ENCODE data around the gene CDC16. TPM values are rescaled to one million over a fixed set of nuclear protein-coding genes. Genes with fewer than 3 reads are reported as not detected.

The CDC16 gene
- total and polyA plus RNA-seq, 2 donors from 2014 or later, result 49.3 to 57.7 TPM

GRCh38 chr13:114281351-114282040 lies 46.8 kb downstream of the CDC16 start, which contains the start of gene UPF3A:
UPF3A (plus strand) TSS chr13:114281601; CDS start chr13:114281640, 39 bp downstream.
- Histone ChIP-seq H3K9me3 (ENCODE audit: control insufficient read depth in 2 of 3, insufficient read depth in 1 of 3, low read length in 3 of 3) (no peaks in the 10 kb centered on the region), H3K4me3 (ENCODE audit: low read length in 3 of 3) (peak within 1 kb of the TSS; percentile 83 to 90 (median 88)), H3K27ac (ENCODE audit: low read depth in 2 of 2, low read length in 2 of 2) (peak within 1 kb of the TSS; percentile 96 to 98), H3K27me3 (ENCODE audit: control insufficient read depth, insufficient read depth, low read length) (no peaks in the 10 kb centered on the region), H3K36me3 (ENCODE audit: control insufficient read depth in 2 of 3, insufficient read depth in 3 of 3, low read length in 3 of 3) (peaks cover 0 to 3% (median 0%) of the 10 kb centered on the region in 3 donors), H3K4me1 (ENCODE audit: control insufficient read depth in 2 of 3, insufficient read depth in 2 of 3, low read depth in 1 of 3, low read length in 3 of 3) (peaks cover 2 to 17% (median 2%) of the 10 kb centered on the region in 3 donors), H3K9ac (ENCODE audit: low read length in 3 of 3) (peak within 1 kb of the TSS; percentile 68 to 82 (median 75))
- no peak for TF ChIP-seq CTCF (IDR thresholded peaks at IDR 0.05; ENCODE audit: borderline replicate concordance, extremely low read depth, insufficient read depth)
- DNase-seq (peak; percentile 96 to 98 (median 97)), FAIRE-seq (no peak)
- intact Hi-C loops (cut with DNase I), result no loop called here

GRCh38 chr13:114282041-114282670 lies 47.5 kb downstream of the CDC16 start:
- peak; percentile 34 to 89 (median 84) for DNase-seq
- H3K9ac ChIP-seq (ENCODE audit: low read length in 3 of 3), result peak overlapping the region; percentile 68 to 82 (median 70)
- FAIRE-seq, result no peak

GRCh38 chr13:114283576-114283975 lies 48.9 kb downstream of the CDC16 start:
- intact Hi-C loops (cut with DNase I), result no loop called here
- Histone ChIP-seq H3K27ac (ENCODE audit: low read depth in 2 of 2, low read length in 2 of 2) (no peak overlapping the region), H3K4me3 (ENCODE audit: low read length in 3 of 3) (peak overlapping the region in 1 of 3 donors; percentile 19), H3K36me3 (ENCODE audit: control insufficient read depth in 2 of 3, insufficient read depth in 3 of 3, low read length in 3 of 3) (peaks cover 4 to 16% (median 8%) of the 10 kb centered on the region in 3 donors), H3K27me3 (ENCODE audit: control insufficient read depth, insufficient read depth, low read length) (no peaks in the 10 kb centered on the region), H3K4me1 (ENCODE audit: control insufficient read depth in 2 of 3, insufficient read depth in 2 of 3, low read depth in 1 of 3, low read length in 3 of 3) (peaks cover 2 to 17% (median 2%) of the 10 kb centered on the region in 3 donors), H3K9me3 (ENCODE audit: control insufficient read depth in 2 of 3, insufficient read depth in 1 of 3, low read length in 3 of 3) (no peaks in the 10 kb centered on the region), H3K9ac (ENCODE audit: low read length in 3 of 3) (no peak overlapping the region)
- TF ChIP-seq CTCF (IDR thresholded peaks at IDR 0.05; ENCODE audit: borderline replicate concordance, extremely low read depth, insufficient read depth), result no peak
- DNase-seq (no peak), FAIRE-seq (no peak)

More at GRCh38 chr13:114282041-114282670, 47.5 kb downstream of the CDC16 start:
- H3K27me3 ChIP-seq (ENCODE audit: control insufficient read depth, insufficient read depth, low read length), result no peaks in the 10 kb centered on the region
- peaks cover 2 to 17% (median 2%) of the 10 kb centered on the region in 3 donors for H3K4me1 ChIP-seq (ENCODE audit: control insufficient read depth in 2 of 3, insufficient read depth in 2 of 3, low read depth in 1 of 3, low read length in 3 of 3)
- no peak for TF ChIP-seq CTCF (IDR thresholded peaks at IDR 0.05; ENCODE audit: borderline replicate concordance, extremely low read depth, insufficient read depth)
- peak overlapping the region; percentile 83 to 90 (median 88) for H3K4me3 ChIP-seq (ENCODE audit: low read length in 3 of 3)
- intact Hi-C loops (cut with DNase I), result no loop called here
- no peaks in the 10 kb centered on the region for H3K9me3 ChIP-seq (ENCODE audit: control insufficient read depth in 2 of 3, insufficient read depth in 1 of 3, low read length in 3 of 3)
- H3K36me3 ChIP-seq (ENCODE audit: control insufficient read depth in 2 of 3, insufficient read depth in 3 of 3, low read length in 3 of 3), result peaks cover 2 to 7% (median 3%) of the 10 kb centered on the region in 3 donors
- H3K27ac ChIP-seq (ENCODE audit: low read depth in 2 of 2, low read length in 2 of 2), result peak overlapping the region; percentile 77 to 79

All from kidney (tissue), 14 donors.